ENCODE measurements around the gene RHOF. TPM values are rescaled to one million over a fixed set of nuclear protein-coding genes. Genes with fewer than 3 reads are reported as not detected.

Gene RHOF
- total and polyA plus RNA-seq, 8 donors = 3.2 to 105 (median 23.3) TPM

DNA sequence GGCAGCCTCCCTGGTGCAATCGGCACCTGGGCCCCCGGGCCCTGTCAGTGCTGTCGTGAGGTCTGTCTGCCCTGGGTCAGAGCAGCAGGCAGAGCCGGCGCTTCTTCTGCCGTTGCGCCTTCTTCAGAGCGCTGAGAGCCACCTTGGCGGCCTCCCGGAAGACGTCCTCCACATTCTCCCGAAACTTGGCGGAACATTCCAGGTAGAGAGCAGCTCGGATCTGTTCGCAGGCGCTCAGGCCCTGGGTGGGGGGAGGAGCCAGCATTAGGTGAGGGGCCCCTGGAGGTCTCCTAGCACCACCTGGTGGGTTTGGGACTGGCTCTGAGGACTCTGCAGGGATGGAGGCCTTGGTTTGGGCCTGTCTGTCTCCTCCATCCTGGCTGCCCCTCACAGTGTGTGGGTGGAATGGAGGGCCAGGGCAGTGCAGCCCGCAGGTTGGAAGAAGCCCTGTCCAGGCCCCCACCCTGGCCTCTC is 14.0 kb downstream of the RHOF start:
- intact Hi-C loops (cut with DNase I; ENCODE audit: low total_unique reads) = loop anchor here (5.0 kb wide), 1 partner anchor 33 kb away; no protein-coding TSS in a partner anchor

DNA sequence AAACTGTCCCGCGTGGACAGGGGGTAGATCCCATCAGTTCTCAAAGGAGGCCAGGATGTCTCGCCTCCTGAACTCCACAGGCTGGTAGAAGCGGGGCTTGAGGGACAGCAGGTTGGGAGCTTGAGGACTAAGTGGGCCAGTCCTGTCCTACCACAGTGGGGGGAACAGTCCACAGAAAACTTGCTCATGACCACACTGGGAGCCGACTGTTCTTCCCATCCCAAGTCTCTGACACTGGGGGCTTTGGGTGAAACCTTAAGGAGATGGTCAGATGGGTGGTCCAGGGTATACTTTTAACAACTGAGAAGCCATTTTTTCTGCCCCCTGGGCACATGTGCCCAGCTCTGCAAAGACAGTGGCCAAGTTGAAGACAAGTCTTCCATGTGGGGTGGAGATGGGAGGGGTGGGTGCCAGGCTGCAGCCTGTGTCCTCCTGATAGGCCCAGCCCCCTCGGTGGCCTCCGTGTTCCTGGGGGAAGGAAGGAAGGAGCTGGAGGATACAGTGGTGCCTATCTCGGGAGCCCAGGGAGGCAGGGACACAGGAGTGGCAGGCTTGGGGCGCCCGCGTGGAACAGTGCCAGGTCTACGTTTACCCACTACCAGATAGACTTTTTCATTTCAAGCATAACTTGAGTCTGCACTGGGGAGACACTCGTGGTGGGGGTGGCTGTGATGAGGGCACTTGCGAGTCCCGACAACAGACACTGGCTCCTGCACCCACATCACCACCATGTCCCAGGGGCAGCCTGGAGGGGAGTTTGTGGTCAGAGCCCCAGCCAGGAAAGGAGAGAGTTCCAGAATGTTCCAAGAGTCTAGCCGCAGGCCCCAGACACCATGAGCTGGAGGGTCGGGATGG is 14.7 kb downstream of the RHOF start:
- Histone ChIP-seq H3K9me3 (no peaks in the 10 kb centered on the region), H3K27ac (no peak overlapping the region), H3K4me3 (no peak overlapping the region), H3K36me3 (peaks cover 3 to 34% (median 30%) of the 10 kb centered on the region in 4 donors), H3K27me3 (no peaks in the 10 kb centered on the region), H3K4me1 (peaks cover 11 to 38% (median 21%) of the 10 kb centered on the region in 4 donors)
- TF ChIP-seq, protein P1, sequence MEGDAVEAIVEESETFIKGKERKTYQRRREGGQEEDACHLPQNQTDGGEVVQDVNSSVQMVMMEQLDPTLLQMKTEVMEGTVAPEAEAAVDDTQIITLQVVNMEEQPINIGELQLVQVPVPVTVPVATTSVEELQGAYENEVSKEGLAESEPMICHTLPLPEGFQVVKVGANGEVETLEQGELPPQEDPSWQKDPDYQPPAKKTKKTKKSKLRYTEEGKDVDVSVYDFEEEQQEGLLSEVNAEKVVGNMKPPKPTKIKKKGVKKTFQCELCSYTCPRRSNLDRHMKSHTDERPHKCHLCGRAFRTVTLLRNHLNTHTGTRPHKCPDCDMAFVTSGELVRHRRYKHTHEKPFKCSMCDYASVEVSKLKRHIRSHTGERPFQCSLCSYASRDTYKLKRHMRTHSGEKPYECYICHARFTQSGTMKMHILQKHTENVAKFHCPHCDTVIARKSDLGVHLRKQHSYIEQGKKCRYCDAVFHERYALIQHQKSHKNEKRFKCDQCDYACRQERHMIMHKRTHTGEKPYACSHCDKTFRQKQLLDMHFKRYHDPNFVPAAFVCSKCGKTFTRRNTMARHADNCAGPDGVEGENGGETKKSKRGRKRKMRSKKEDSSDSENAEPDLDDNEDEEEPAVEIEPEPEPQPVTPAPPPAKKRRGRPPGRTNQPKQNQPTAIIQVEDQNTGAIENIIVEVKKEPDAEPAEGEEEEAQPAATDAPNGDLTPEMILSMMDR (IDR thresholded peaks at IDR 0.05) = no peak
- no peak for TF ChIP-seq EP300 (IDR thresholded peaks at IDR 0.05)
- TF ChIP-seq POLR2AphosphoS5 (IDR thresholded peaks at IDR 0.05) = no peak
- TF ChIP-seq POLR2A (IDR thresholded peaks at IDR 0.05) = no peak
- intact Hi-C loops (cut with DNase I; ENCODE audit: low total_unique reads) = loop anchor here (5.0 kb wide), 1 partner anchor 34 kb away; no protein-coding TSS in a partner anchor
- 62 to 73% (median 69%) methylated on average over 15 to 17 of the region's 17 CpGs for WGBS, 5 donors
- no peak for DNase-seq

More for the DNA sequence above, 14.0 kb downstream of the RHOF start:
- no peak overlapping the region for H3K27ac ChIP-seq
- H3K4me3 ChIP-seq = no peak overlapping the region
- peaks cover 11 to 45% (median 21%) of the 10 kb centered on the region in 4 donors for H3K4me1 ChIP-seq
- WGBS, 5 donors = 91 to 95% (median 94%) methylated on average over 12 to 17 of the region's 17 CpGs
- H3K27me3 ChIP-seq = no peaks in the 10 kb centered on the region
- TF ChIP-seq POLR2AphosphoS5 (IDR thresholded peaks at IDR 0.05) (no peak), EP300 (IDR thresholded peaks at IDR 0.05) (no peak), POLR2A (IDR thresholded peaks at IDR 0.05) (no peak)
- TF ChIP-seq, protein P1 (IDR thresholded peaks at IDR 0.05) = no peak
- no peak for DNase-seq
- no peaks in the 10 kb centered on the region for H3K9me3 ChIP-seq
- H3K36me3 ChIP-seq = peaks cover 3 to 34% (median 30%) of the 10 kb centered on the region in 4 donors

DNA sequence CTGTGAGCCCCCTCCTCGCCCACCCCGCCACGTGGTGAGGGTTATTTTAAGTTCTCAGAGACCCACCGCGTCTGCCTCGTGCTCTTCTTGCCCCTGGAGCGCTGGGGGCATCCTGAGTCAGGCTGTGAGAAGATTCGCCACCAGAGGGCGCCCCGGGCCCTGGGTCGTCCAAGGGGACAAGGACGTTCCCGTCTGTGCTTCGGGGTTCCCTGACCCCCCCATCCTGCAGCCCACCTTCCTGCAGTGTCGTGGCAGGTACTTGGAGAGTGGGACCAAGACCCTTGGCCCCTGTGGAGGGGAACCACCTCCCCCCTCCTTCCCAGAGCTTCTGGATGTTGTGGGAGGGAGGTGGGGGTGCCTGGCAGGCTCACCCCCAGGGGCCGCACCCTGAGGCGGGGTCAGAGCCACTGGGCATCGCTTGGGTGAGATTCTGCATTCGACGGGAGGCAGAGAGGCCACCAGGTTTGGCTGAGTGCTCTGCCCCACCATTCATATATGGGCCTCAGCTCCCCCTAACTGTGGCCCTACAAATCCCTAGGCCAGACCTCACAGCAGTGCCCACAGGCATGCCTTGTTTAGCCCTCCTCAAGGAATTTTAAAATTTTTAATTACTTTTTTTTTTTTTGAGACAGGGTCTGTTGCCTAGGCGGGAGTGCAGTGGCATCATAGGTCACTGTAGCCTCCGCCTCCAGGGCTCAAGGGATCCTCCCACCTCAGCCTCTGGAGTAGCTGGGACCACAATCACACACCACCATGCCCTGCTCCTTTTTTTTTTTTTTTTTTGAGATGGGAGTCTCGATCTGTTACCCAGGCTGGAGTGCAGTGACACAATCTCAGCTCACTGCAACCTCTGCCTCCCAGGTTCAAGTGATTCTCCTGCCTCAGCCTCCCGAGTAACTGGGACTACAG is 17.0 kb downstream of the RHOF start:
- intact Hi-C loops (cut with DNase I; ENCODE audit: low total_unique reads) = loop anchor here (5.0 kb wide), 1 partner anchor 36 kb away; no protein-coding TSS in a partner anchor
- peaks cover 3 to 34% (median 30%) of the 10 kb centered on the region in 4 donors for H3K36me3 ChIP-seq

More for the DNA sequence above, 17.0 kb downstream of the RHOF start:
- Histone ChIP-seq H3K4me1 (peaks cover 9 to 30% (median 16%) of the 10 kb centered on the region in 4 donors), H3K27ac (peak overlapping the region in 1 of 5 donors; percentile 41), H3K27me3 (no peaks in the 10 kb centered on the region), H3K9me3 (no peaks in the 10 kb centered on the region), H3K4me3 (no peak overlapping the region)
- TF ChIP-seq EP300 (IDR thresholded peaks at IDR 0.05) (no peak), POLR2A (IDR thresholded peaks at IDR 0.05) (no peak), POLR2AphosphoS5 (IDR thresholded peaks at IDR 0.05) (peak in 1 of 3 donors; percentile 38)
- TF ChIP-seq, protein P1 (IDR thresholded peaks at IDR 0.05) = peak in 6 of 7 experiments; percentile 35 to 93 (median 80)
- DNase-seq = peak; percentile 89 to 90
- 23 to 26% (median 24%) methylated on average over 19 to 24 of the region's 24 CpGs for WGBS, 5 donors

Data from stomach (tissue), 9 donors.